ENCODE measurements around the gene GNAZ.

DNA sequence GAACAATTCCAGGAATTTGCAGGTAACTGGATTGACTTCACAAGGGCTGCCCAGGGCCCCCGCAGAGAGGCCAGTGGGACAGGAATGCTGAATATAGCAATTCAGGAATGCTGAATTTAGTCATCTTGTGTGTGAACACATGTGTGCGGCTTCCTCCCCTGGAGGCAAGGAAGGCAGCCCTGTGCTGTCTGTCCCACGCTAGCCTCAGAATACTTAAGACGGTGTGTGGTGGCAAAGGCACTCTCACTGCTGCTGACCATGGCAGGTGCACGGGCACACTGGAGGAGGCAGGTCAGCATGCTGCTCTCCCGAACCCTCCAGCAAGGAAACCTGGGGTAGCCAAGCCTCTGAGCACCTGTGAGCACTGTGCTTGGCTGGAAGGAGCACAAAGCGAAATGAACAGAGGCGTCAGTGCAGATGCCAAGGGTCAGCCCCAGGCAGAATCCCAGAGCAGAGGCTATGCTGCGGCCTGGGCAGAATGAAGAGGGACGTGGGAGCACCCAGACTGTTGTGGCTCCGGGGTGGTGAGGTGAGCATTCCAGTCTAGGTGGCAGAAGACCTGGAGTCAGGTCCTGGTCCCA, 2.7 kb downstream of the GNAZ start:
- TF ChIP-seq, protein P1, sequence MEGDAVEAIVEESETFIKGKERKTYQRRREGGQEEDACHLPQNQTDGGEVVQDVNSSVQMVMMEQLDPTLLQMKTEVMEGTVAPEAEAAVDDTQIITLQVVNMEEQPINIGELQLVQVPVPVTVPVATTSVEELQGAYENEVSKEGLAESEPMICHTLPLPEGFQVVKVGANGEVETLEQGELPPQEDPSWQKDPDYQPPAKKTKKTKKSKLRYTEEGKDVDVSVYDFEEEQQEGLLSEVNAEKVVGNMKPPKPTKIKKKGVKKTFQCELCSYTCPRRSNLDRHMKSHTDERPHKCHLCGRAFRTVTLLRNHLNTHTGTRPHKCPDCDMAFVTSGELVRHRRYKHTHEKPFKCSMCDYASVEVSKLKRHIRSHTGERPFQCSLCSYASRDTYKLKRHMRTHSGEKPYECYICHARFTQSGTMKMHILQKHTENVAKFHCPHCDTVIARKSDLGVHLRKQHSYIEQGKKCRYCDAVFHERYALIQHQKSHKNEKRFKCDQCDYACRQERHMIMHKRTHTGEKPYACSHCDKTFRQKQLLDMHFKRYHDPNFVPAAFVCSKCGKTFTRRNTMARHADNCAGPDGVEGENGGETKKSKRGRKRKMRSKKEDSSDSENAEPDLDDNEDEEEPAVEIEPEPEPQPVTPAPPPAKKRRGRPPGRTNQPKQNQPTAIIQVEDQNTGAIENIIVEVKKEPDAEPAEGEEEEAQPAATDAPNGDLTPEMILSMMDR (IDR thresholded peaks at IDR 0.05), result no peak
- no peak for TF ChIP-seq ZFX (IDR thresholded peaks at IDR 0.05; ENCODE audit: borderline replicate concordance)
